WTC11 (cell line): Measurements from ENCODE around the gene PGLYRP3.

Experiments
- TF ChIP-seq, protein P1 (sequence below): fragments of 200-600 bp; IDR thresholded peaks from 2 replicates; pipeline ENCODE4 v1.8.0; 2022; ENCODE audit warnings: antibody characterized with exemption
- TF ChIP-seq, protein P2 (sequence below): sonication (generic); formaldehyde crosslinking; conservative IDR thresholded peaks from 2 replicates; pipeline ENCODE4 v1.8.1; 2022; ENCODE audit warnings: mild to moderate bottlenecking, missing genetic modification reagents

DNA sequence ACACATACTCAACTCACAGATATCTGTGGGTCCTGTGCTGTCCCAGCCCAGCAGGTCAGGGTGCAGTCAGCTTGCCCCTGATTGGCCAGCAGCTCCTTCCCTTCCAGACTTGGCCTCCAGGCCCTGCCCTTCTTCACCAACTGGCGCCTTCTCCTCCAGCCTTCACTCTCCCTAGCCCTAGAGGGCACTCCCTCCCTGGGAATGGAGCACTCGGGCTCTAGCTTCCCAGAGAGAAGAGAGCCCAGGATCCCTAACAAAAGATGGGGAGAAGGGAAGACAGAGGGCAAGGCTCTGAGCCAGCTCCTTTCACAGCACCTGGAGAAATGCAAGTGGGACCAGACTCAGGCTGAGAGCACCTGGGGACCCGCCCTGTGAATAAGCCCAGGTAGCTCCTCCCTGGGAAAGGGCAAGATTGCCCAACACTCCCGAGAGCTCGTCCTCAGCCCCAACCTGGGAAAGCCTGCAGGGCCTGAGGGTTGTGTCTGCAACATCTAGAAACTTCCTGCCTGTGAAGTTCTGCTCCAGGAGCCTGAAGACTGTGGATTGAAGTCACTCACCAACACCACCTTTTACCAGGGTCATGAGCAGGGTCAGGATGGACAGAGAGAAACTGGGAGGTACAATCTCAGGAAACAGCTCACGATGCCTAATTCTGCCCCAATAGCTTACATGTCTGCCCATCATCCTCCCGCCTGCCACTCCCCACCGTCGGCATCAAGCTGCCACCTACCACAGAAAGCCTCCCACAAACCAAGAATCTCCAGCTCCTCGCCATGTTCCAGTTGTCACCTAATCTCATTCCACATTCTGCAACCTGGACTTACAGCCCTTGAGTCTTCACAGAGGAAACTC lies 36.0 kb upstream of the PGLYRP3 start, which contains the start of gene PGLYRP4:
- TF ChIP-seq, protein P1, sequence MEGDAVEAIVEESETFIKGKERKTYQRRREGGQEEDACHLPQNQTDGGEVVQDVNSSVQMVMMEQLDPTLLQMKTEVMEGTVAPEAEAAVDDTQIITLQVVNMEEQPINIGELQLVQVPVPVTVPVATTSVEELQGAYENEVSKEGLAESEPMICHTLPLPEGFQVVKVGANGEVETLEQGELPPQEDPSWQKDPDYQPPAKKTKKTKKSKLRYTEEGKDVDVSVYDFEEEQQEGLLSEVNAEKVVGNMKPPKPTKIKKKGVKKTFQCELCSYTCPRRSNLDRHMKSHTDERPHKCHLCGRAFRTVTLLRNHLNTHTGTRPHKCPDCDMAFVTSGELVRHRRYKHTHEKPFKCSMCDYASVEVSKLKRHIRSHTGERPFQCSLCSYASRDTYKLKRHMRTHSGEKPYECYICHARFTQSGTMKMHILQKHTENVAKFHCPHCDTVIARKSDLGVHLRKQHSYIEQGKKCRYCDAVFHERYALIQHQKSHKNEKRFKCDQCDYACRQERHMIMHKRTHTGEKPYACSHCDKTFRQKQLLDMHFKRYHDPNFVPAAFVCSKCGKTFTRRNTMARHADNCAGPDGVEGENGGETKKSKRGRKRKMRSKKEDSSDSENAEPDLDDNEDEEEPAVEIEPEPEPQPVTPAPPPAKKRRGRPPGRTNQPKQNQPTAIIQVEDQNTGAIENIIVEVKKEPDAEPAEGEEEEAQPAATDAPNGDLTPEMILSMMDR, result no peak
- TF ChIP-seq, protein P2, sequence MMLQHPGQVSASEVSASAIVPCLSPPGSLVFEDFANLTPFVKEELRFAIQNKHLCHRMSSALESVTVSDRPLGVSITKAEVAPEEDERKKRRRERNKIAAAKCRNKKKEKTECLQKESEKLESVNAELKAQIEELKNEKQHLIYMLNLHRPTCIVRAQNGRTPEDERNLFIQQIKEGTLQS (CRISPR knock-in tag), result no peak
